SK-N-SH (cell line): ENCODE measurements around the gene MCF2L2. TPM values are rescaled to one million over a fixed set of nuclear protein-coding genes. Genes with fewer than 3 reads are reported as not detected.

Source experiments
- CTCF ChIA-PET: fragments of 300-600, 350-600 bp; formaldehyde crosslinking; extraction: SDS; loops from one replicate; lab custom pipeline; 2021; lab: Yijun Ruan, JAX
- POLR2A ChIA-PET: fragments of 350-600 bp; sonication (Branson Sonifier 250); formaldehyde crosslinking; extraction: SDS; loops from one replicate; lab custom pipeline; 2020; ENCODE audit warnings: antibody characterized with exemption, inconsistent platforms; lab: Yijun Ruan, JAX
- DNase-seq: peaks from one replicate; pipeline ENCODE4 v3.0.0; 2012
- H2AFZ ChIP-seq: fragments of 200-600 bp; sonication (generic); 2 replicates; pipeline ENCODE4 v1.8.1; 2016; ENCODE audit warnings: antibody characterized with exemption, mild to moderate bottlenecking, low read depth
- H3F3A ChIP-seq: fragments of 200-600 bp; sonication (generic); replicated peaks from 2 replicates; pipeline ENCODE3; 2016; ENCODE audit warnings: antibody characterized with exemption, mild to moderate bottlenecking; ENCODE audit not compliant: insufficient read depth
- H3K27ac ChIP-seq, 2 experiments: fragments of 200-500 bp in 1 of 2; fragments of 200-600 bp in 1 of 2; sonication (Bioruptor generic) in 1 of 2; sonication (generic), shearing (Covaris generic) in 1 of 2; 2 replicates each; pipeline versions ENCODE4 v1.5.1 to v1.6.1; 2014 to 2016; ENCODE audit warnings: low read depth in 2 of 2, inconsistent platforms in 1 of 2, low read length in 1 of 2, mild to moderate bottlenecking in 1 of 2, mixed read lengths in 1 of 2
- H3K27me3 ChIP-seq: fragments of 200-600 bp; sonication (generic), shearing (Covaris generic); 2 replicates; pipeline ENCODE4 v1.6.1; 2016; ENCODE audit warnings: mixed run types; ENCODE audit not compliant: insufficient read depth
- H3K36me3 ChIP-seq, 2 experiments: fragments of 200-500 bp in 1 of 2; fragments of 200-600 bp in 1 of 2; sonication (Bioruptor generic) in 1 of 2; sonication (generic) in 1 of 2; replicated peaks in 1 of 2; 2 replicates each; pipeline versions ENCODE3 to v1.5.1; 2014 to 2016; ENCODE audit warnings: low read length in 1 of 2, mild to moderate bottlenecking in 1 of 2; ENCODE audit not compliant: insufficient read depth in 2 of 2, control insufficient read depth in 1 of 2
- H3K4me1 ChIP-seq, 2 experiments: fragments of 200-500 bp in 1 of 2; fragments of 200-600 bp in 1 of 2; sonication (Bioruptor generic) in 1 of 2; sonication (generic), shearing (Covaris generic) in 1 of 2; 2 replicates each; pipeline versions ENCODE4 v1.5.1 to v1.6.1; 2014 to 2016; ENCODE audit warnings: low read depth in 1 of 2, low read length in 1 of 2, mixed run types in 1 of 2; ENCODE audit not compliant: insufficient read depth in 2 of 2, control insufficient read depth in 1 of 2
- H3K4me2 ChIP-seq: fragments of 200-600 bp; sonication (generic), shearing (Covaris generic); 2 replicates; pipeline ENCODE4 v1.6.1; 2017; ENCODE audit warnings: mixed run types
- H3K4me3 ChIP-seq, 2 experiments: fragments of 200-500 bp in 1 of 2; fragments of 200-600 bp in 1 of 2; sonication (Bioruptor generic) in 1 of 2; sonication (generic), shearing (Covaris generic) in 1 of 2; 2 replicates each; pipeline versions ENCODE4 v1.5.1 to v1.8.1; 2014 to 2016; ENCODE audit warnings: low read depth in 2 of 2, inconsistent platforms in 1 of 2, low read length in 1 of 2, mild to moderate bottlenecking in 1 of 2, mixed read lengths in 1 of 2, moderate library complexity in 1 of 2
- H3K79me2 ChIP-seq: fragments of 200-600 bp; sonication (generic); 2 replicates; pipeline ENCODE4 v1.8.1; 2017; ENCODE audit warnings: mild to moderate bottlenecking; ENCODE audit not compliant: insufficient read depth
- H3K9ac ChIP-seq: fragments of 200-600 bp; sonication (generic); 2 replicates; pipeline ENCODE4 v1.6.1; 2017; ENCODE audit warnings: mixed run types
- H3K9me2 ChIP-seq: fragments of 200-600 bp; sonication (generic); 2 replicates; pipeline ENCODE4 v1.6.1; 2017; ENCODE audit warnings: mixed run types
- H3K9me3 ChIP-seq: fragments of 200-600 bp; sonication (generic); 2 replicates; pipeline ENCODE4 v1.6.1; 2017; ENCODE audit warnings: mixed run types, mild to moderate bottlenecking, moderate library complexity
- H4K20me1 ChIP-seq: fragments of 200-600 bp; sonication (generic); 2 replicates; pipeline ENCODE4 v1.6.1; 2017; ENCODE audit warnings: mild to moderate bottlenecking, mixed run types; ENCODE audit not compliant: insufficient read depth
- CHD2 ChIP-seq: fragments of 150-350 bp; IDR thresholded peaks from 2 replicates; pipeline ENCODE4 v1.6.1; 2018; ENCODE audit warnings: low read length; ENCODE audit not compliant: partially characterized antibody
- CTCF ChIP-seq: fragments of 200-600 bp; sonication (generic); IDR thresholded peaks from 2 replicates; pipeline ENCODE4 v1.6.1; 2017; ENCODE audit warnings: antibody characterized with exemption, mild to moderate bottlenecking, moderate library complexity
- EZH2phosphoT487 ChIP-seq: fragments of 200-600 bp; sonication (generic); IDR thresholded peaks from 2 replicates; pipeline ENCODE4 v1.6.1; 2017; ENCODE audit warnings: low read depth, mixed run types, mild to moderate bottlenecking, antibody characterized with exemption, moderate library complexity, borderline replicate concordance
- FOSL2 ChIP-seq: IDR thresholded peaks from 2 replicates; pipeline ENCODE4 v1.4.0; 2012; ENCODE audit warnings: low read depth, mild to moderate bottlenecking, moderate library complexity, borderline replicate concordance
- FOXM1 ChIP-seq: IDR thresholded peaks from 2 replicates; pipeline ENCODE4 v1.4.0; 2012; ENCODE audit warnings: low read depth, mild to moderate bottlenecking
- GABPA ChIP-seq: IDR thresholded peaks from 2 replicates; pipeline ENCODE4 v1.4.0; 2012; ENCODE audit warnings: low read depth, mild to moderate bottlenecking
- GATA2 ChIP-seq: sonication (generic); formaldehyde crosslinking; IDR thresholded peaks from 2 replicates; pipeline ENCODE4 v1.5.0; 2020; ENCODE audit warnings: mild to moderate bottlenecking, missing genetic modification reagents
- JUND ChIP-seq: IDR thresholded peaks from 2 replicates; pipeline ENCODE4 v1.4.0; 2012
- MXI1 ChIP-seq: IDR thresholded peaks from 2 replicates; pipeline ENCODE4 v1.6.1; 2012; ENCODE audit warnings: mild to moderate bottlenecking, low read depth, low read length, improper control_type of control experiment
- POLR2AphosphoS5 ChIP-seq: IDR thresholded peaks from 2 replicates; pipeline ENCODE4 v1.6.1; 2012; ENCODE audit warnings: low read depth, low read length
- RAD21 ChIP-seq: IDR thresholded peaks from 2 replicates; pipeline ENCODE4 v1.6.1; 2012; ENCODE audit warnings: mild to moderate bottlenecking, low read length
- RCOR1 ChIP-seq: fragments of 150-350 bp; IDR thresholded peaks from 2 replicates; pipeline ENCODE4 v1.6.1; 2017; ENCODE audit warnings: antibody characterized with exemption, low read length
- RFX5 ChIP-seq: IDR thresholded peaks from 2 replicates; pipeline ENCODE4 v1.6.1; 2012; ENCODE audit warnings: mild to moderate bottlenecking, improper control_type of control experiment, low read length
- RXRA ChIP-seq: IDR thresholded peaks from 2 replicates; pipeline ENCODE4 v1.4.0; 2012; ENCODE audit warnings: low read depth, mild to moderate bottlenecking, borderline replicate concordance
- TAF1 ChIP-seq: IDR thresholded peaks from 2 replicates; pipeline ENCODE4 v1.6.1; 2012; ENCODE audit warnings: low read depth, mild to moderate bottlenecking, low read length, moderate library complexity, borderline replicate concordance
- TEAD4 ChIP-seq: IDR thresholded peaks from 2 replicates; pipeline ENCODE4 v1.4.0; 2012; ENCODE audit warnings: mild to moderate bottlenecking, borderline replicate concordance; ENCODE audit not compliant: insufficient read depth
- USF2 ChIP-seq: fragments of 150-350 bp; IDR thresholded peaks from 2 replicates; pipeline ENCODE4 v1.6.1; 2017; ENCODE audit warnings: antibody characterized with exemption, low read length, low read depth, borderline replicate concordance
- ZBTB33 ChIP-seq: IDR thresholded peaks from 2 replicates; pipeline ENCODE4 v1.4.0; 2012; ENCODE audit warnings: low read depth, borderline replicate concordance
- WGBS: methylation state at CpG from one replicate; pipeline ENCODE4 v1.1.6; 2017; ENCODE audit warnings: low lambda C conversion rate; 5-methylcytosine and 5-hydroxymethylcytosine counted together
- polyA plus RNA-seq, 3 experiments: library from polyadenylated mRNA; depleted of rRNA; stranded (reverse); fragments of >200 nt; gene quantifications; 2 replicates each; pipeline ENCODE4 v1.2.3, GENCODE V29; 2012

The MCF2L2 gene
- polyA plus RNA-seq, 1 of the 3 experiments (the other 2 are of a cell fraction): 0.56 TPM

GRCh38 chr3:183270344-183270743 is 158.1 kb downstream of the MCF2L2 start:
- TF ChIP-seq TEAD4: no peak
- no peak for TF ChIP-seq RAD21
- TF ChIP-seq RFX5: no peak
- no peak for TF ChIP-seq CTCF
- TF ChIP-seq RXRA: no peak
- TF ChIP-seq USF2: no peak
- H3K9me3 ChIP-seq: no peaks in the 10 kb centered on the region
- H3K27me3 ChIP-seq: no peaks in the 10 kb centered on the region
- H2AFZ ChIP-seq: no peak overlapping the region
- WGBS: 90% methylated on average over 7 of the region's 7 CpGs
- H3K9ac ChIP-seq: no peak overlapping the region
- H3K4me1 ChIP-seq: peaks cover 0 to 23% of the 10 kb centered on the region in 2 experiments; a peak in 2 of 4 replicates
- H3K36me3 ChIP-seq: peaks cover 3 to 8% of the 10 kb centered on the region in 2 experiments
- no peak overlapping the region for H3K4me2 ChIP-seq
- H3K79me2 ChIP-seq: peaks cover 16% of the 10 kb centered on the region; the same call in 1 of the 2 replicates
- H3K9me2 ChIP-seq: no peaks in the 10 kb centered on the region
- peaks cover 5% of the 10 kb centered on the region for H3F3A ChIP-seq
- no peak overlapping the region for H3K27ac ChIP-seq
- peaks cover 5% of the 10 kb centered on the region; the same call in 1 of the 2 replicates for H4K20me1 ChIP-seq
- ChIA-PET POLR2A (no interaction called here), CTCF (interaction anchor here (1.0 kb wide), 1 partner anchor 17 kb away, joined by 3 read pairs; the partner anchor contains the start of gene B3GNT5)
- H3K4me3 ChIP-seq: no peak overlapping the region
- no peak for DNase-seq

GRCh38 chr3:183269345-183269744 is 159.1 kb downstream of the MCF2L2 start:
- 91% methylated on average over 13 of the region's 13 CpGs for WGBS
- DNase-seq: no peak
- no peak overlapping the region for H3K9ac ChIP-seq
- no peak overlapping the region for H3K4me2 ChIP-seq
- no peak overlapping the region for H2AFZ ChIP-seq
- no peaks in the 10 kb centered on the region for H3K27me3 ChIP-seq
- no peaks in the 10 kb centered on the region for H3K9me3 ChIP-seq
- peaks cover 5% of the 10 kb centered on the region; the same call in 1 of the 2 replicates for H4K20me1 ChIP-seq
- peaks cover 19% of the 10 kb centered on the region; the same call in 1 of the 2 replicates for H3K79me2 ChIP-seq
- H3K4me3 ChIP-seq: no peak overlapping the region
- H3K36me3 ChIP-seq: peaks cover 3 to 8% of the 10 kb centered on the region in 2 experiments
- TF ChIP-seq TAF1 (no peak), RXRA (no peak), CHD2 (no peak), POLR2AphosphoS5 (no peak), MXI1 (no peak), FOXM1 (no peak), USF2 (no peak), JUND (no peak), EZH2phosphoT487 (no peak), TEAD4 (no peak), GABPA (no peak), GATA2 (CRISPR knock-in tag) (no peak), ZBTB33 (no peak), FOSL2 (no peak), RCOR1 (no peak)
- TF ChIP-seq, all 33 proteins: peak for 0
- Histone ChIP-seq H3K4me1 (peaks cover 0 to 18% of the 10 kb centered on the region in 2 experiments; a peak in 2 of 4 replicates), H3K9me2 (no peaks in the 10 kb centered on the region), H3K27ac (no peak overlapping the region), H3F3A (no peaks in the 10 kb centered on the region)
- ChIA-PET CTCF (no interaction called here), POLR2A (no interaction called here)
